GM12872 (cell line): ENCODE measurements around the gene MDGA2.
A peak's percentile ranks its signal among the peaks of the same experiment; 100 is the strongest.

Experiments used
- CTCF ChIP-seq: IDR thresholded peaks from 3 replicates; pipeline ENCODE4 v1.5.1; 2011; ENCODE audit warnings: low read depth, mild to moderate bottlenecking, low read length, moderate library complexity; ENCODE audit not compliant: insufficient read depth

Gene MDGA2

GRCh38 chr14:47284283-47284682 is 391.1 kb downstream of the MDGA2 start:
- TF ChIP-seq CTCF: no peak

GRCh38 chr14:47278233-47278842 is 397.1 kb downstream of the MDGA2 start:
- TF ChIP-seq CTCF: peak; percentile 66

GRCh38 chr14:47277703-47278102 is 397.7 kb downstream of the MDGA2 start:
- no peak for TF ChIP-seq CTCF

- TF ChIP-seq CTCF: no peak
These were observed 398.5 kb downstream of the MDGA2 start for GRCh38 chr14:47276931-47277330.

GRCh38 chr14:47273939-47274338 is 401.5 kb downstream of the MDGA2 start:
- TF ChIP-seq CTCF: no peak

GRCh38 chr14:47270715-47271114 is 404.7 kb downstream of the MDGA2 start:
- TF ChIP-seq CTCF: no peak

- TF ChIP-seq CTCF: no peak
These were observed 405.5 kb downstream of the MDGA2 start for GRCh38 chr14:47269756-47270492.
